HG03280 (cell line): ENCODE measurements around the gene LTBP1.

Experiments used
- ATAC-seq: cut with Tn5 transposase; IDR thresholded peaks from one replicate; pipeline ENCODE4 v1.9.1; 2021; ENCODE audit warnings: mild to moderate bottlenecking, moderate library complexity; ENCODE audit not compliant: unreplicated experiment

Gene LTBP1

DNA sequence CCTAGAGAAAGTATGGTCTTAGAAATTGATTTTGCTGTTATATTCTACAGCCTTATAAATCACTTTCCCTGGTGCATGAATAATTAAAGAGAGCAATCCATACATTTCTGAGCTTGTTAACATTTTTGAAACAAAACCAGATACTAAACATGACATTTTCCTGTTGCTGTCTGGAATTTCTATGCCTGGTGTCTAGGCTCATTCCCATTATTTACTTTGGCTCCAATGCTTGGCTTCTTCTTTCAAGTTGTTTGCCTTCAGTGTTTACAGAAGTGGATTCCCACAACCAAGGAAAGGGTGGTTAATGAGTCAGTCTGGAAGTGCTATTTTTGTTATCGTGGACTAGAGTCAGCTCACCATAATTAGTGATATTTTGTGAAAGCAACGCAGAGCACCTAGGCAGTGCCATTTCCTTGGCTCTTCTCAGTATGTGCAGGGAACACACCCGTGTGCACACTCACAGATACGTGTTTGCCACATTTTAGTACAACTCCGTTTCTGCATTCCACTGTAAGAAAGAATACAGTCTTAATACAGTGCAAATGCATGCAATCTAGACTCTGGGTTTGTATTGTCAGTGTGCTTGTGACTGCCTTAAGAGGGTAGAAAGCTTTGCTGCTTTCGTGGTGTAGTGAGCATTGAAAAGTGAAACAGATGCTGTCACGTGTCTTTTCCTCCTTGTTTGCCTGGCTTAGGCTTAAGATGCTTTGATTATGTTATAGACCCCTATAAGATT, 344.7 kb downstream of the LTBP1 start:
- ATAC-seq = no peak

DNA sequence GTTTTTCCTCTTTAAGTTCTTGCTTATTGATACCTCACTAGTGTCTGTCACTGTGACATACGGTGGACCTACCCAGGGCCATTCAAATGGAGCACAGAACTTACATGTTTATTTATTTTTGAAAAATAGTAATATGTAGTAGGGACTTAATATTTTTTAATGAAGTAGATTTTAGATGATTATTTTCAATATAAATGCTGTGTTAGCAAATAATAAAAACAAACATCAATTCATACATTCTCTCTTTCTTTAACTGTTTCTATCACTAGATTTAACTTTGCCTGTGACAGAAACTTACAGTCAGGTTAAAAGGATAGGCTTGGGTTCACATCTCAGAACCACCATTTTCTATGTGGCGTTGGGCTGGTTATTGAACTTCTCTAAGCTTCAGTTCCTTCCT, 345.3 kb downstream of the LTBP1 start:
- ATAC-seq = no peak

DNA sequence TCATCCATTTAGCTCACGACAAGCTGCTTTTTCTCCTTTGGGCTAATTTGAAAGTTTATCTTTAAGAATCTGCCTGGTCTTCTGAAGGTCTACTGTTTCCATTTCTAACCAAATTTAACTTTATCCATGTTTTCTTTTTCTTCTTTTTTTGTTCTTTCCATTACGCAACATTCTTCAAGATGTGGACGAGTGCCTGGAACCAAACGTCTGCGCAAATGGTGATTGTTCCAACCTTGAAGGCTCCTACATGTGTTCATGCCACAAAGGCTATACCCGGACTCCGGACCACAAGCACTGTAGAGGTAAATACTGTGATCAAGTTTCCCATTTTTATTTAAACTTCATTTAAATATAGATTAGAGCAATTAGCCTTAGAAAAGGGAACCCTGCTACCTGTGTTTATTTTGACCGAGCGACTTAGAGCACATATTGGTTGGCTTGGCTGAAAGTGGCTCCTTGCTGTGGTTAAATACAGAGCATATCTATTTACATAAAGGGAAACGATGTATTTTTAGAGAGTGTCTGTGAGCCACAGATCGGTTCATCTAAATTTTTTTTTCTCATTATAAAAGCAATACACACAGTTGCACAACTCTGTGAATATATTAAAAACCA, 346.3 kb downstream of the LTBP1 start:
- ATAC-seq = peak; percentile 52

DNA sequence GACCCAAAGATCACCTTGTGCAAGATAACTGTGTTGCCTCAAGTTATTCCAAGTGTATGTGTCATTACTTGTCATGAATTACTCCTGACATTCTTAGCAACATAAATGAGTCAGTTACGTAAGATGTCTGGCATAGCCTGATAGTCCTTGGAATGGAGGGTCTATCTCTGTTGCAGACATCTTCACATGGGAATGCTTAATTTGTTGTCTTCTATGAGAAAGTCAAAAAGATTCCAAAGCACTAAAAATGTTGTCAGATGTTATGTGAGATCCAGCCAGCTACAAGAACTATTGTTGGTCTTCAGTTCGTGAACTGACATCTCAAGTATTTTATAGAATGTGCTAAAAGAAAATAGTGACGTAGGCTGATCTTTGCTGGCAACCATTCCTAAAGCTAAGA, 351.5 kb downstream of the LTBP1 start:
- no peak for ATAC-seq

DNA sequence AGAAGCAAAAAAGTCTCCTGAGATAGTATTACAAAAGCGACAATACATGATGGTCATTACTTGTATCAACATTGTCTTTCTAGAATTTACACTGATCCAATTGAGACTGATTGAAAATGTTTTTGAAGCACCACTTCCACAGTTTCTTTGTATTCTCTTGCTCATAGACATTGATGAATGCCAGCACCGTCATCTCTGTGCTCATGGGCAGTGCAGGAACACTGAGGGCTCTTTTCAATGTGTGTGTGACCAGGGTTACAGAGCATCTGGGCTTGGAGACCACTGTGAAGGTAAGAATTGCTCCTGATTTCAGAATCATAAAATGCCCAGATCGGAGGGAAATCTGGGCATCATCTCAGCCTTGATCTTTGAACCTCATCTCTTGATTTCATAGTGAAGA, 354.6 kb downstream of the LTBP1 start:
- no peak for ATAC-seq

DNA sequence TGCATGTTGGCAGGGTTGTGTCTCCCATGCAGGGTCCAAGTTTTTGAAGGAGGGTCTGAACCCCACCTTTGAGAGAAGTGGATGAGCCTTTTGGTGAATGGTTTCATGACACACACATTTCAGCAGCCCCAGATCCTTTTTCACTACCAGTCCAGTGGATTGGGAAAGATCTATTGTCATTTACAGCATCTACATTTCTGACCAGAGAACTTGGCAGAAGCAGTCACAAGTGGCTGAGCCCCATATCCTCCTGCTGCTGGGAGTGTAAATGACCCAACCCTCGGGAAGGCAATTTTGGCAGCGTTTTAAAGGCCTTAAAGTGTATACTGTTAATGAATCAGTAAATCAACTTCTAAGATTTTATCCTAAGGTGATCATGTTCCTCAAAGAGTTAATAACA, 355.6 kb downstream of the LTBP1 start:
- no peak for ATAC-seq

DNA sequence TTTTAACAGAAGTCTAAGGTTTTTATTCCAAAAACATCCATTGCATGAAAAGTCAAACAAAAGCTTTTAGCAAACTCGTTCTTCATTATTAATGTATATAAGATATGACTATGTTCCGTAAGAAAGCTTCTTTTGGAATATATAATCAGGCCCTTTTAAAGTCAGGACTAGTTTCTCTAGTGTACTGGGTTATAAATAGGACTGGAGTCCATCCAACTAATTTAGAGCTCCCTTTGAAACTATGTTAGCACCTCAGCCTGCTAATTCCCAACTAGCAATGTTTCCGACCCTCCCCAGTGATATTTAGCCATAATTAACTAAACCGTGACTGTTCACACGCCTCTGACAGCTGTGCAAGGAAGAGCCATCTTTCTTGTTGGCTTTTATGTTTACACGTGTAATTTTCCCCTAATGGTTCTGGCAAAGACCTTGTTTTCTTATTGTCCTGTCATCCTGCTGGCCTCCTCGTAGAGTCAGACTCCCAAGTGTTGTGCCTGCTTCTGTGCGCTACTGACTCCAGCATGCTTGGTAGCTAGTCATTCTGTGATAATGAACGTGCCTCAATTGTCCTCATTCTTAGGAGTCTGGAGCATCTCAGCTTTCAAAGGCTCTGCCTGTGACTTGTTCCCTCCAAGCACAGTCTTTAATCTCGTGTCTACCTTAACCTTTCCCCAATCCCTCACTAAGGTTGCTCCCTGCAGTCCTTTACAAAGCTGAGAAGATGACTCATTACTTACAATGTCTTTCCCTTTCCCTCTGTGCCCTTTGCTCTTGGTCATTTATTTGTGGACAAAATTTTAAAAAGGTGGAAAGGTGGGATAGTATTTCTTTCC, 357.5 kb downstream of the LTBP1 start:
- no peak for ATAC-seq

DNA sequence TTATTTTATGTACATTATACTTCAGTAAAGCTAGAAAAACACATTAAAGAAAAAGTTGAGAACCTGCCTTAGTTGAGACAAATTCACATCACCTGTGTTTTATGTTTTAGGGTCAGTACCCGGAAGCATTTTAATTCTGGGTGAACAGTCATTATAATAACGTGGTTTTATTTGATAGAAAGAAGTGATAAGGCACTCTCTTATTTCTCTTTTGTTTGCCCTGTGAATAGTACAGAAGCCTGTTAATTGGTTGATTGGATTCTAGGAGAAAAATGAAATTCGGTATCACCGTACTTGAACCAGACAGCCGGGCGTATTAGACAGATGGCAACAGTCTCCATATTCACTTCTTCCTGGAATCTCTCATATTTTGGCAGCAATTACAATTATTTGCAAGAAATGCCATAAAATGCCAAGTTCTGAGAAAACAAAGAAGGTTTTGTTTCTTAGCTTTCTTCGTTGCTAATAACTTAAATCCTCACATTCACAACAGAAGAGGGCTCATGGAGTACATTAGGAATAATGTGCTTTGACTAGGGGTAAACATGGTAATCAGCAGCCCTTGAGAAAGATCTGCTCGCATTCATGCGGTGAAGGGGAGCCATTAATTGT, 361.0 kb downstream of the LTBP1 start:
- no peak for ATAC-seq

DNA sequence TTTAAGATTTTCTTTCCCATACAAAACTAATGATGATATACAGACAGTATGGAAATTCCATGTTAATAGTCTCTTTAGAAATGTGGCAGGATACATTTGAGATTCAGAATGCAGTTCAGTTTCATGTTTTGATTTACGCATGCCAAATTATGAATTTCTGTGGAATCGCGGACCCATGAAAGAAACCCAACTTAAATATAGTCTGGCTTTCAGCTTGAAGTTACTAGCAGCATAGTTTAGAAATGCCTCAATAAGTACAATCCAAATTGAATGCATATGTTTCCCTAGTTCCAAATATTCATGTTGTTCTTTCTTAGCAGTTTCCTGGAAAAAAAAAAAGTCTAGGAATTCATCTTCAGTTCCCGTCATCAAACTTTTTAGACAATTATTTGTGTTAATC, 365.6 kb downstream of the LTBP1 start:
- no peak for ATAC-seq

DNA sequence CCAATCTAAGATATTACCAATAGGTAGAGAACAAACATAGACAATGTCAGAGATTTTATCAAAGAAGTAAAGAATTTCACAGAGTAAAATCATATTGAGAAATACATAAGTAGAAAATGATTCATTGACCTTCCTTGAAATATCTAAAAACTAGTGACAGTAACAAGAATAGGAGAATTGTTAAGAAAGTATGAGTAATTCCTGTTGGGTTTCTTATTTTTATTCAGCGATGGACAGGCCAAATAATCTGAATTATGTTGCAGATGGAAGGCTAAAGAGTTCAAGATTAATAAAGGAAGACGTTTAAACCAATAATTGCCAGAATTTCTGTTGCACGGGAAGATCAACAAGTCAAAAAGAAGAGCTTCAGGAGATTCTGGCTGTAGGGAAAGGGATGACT, 366.3 kb downstream of the LTBP1 start:
- ATAC-seq = no peak

DNA sequence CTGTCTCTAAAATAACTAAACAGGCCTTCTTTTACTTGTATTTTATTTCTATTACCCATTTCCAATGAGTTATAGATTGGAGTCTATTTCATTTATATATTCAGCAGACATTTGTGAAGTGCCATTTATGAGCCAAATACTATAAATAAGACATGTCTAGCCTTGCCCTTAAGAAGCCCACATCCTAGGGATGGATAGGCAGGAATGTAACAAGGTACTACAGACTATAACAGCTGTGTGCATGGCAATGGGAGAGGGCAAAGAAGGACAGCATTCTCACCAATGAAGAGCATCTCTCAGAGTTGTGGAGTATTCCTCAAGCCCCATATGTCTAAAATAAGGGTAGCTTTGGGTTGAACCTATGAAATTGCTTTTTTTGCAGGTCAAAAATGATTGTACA, 367.8 kb downstream of the LTBP1 start:
- ATAC-seq = no peak

DNA sequence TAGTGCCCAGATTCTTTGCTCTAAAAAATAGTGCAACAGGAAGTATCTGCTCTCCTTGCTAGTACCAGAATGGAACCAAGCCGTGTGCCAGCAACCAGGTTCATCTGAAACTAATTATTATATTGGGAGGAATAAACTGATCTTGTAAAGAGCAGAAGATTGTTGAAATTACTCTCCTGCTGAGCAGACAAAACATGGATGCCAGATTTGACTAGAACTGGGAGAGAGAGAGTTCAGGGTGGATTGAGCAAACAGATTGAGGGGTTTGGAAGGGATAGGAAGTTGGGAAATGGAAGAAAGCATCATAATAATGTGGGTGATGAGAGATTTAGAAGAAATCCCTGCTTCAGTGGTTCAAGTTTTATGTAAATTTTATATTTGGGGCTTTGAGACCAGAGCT, 369.6 kb downstream of the LTBP1 start:
- ATAC-seq = no peak

DNA sequence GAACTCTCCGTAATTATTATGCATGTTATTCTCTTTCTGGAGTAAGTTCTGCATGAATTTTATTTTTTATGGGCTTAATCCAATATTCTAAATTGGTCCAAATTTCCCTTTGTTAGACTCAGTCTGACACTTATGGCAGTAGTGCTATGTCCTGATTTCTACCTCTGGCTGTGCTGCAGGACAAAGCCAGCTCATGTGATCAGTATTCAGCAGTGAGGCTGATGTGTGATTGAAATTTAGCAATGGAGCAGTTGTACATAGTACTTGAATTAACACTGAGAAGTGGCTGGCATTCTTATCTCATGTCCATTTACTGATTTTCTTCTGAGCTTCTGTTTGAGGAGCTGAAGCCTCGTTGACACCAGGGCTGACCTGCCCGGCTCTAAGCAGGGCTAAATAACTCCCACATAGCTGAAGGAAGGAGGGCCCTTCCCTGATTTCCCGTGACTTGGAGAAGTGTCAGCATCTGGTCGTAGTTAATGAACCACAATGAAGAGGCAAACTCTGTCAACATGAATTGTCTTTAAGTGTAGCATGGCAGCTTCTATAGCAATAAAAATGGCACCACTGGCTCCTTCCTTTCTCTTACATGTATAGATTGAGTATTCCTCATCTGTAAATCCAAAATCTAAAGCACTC, 370.7 kb downstream of the LTBP1 start:
- ATAC-seq = no peak

DNA sequence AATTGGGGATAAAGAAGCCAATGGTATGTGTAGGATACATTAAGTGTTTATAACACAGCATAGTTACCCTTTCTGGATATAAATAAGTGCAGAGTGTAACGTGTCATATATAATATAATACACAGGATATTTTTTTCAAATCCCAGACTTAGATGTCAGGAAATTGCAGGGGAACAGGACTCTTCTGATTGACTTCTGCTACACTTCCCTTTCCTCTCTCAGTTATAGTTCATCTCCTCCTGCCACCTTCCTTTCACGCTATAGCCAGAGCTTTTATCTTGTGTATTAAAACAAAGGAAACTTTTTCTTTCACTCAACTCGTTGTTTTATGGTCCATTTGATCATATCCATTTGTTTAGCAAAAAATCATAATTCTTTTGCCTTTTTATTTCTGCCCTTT, 371.7 kb downstream of the LTBP1 start:
- ATAC-seq = no peak

DNA sequence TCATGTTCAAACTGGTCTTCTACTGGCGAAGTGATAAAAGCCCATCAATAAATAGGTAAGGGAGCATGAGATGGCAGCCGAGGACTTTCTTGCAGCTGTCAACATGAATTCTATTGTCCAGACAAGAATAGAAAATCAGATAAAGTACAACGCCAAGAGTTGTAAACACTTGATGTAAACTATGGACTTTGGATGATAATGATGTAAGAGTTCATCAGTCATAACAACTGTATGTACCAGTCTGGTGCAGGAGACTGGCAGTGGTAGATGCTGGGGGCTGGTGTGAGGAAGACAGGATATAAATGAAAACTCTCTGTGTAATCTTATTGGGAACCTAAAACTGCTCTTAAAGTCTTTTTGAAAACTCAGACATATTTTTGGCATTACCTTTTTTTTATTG, 373.8 kb downstream of the LTBP1 start:
- no peak for ATAC-seq

DNA sequence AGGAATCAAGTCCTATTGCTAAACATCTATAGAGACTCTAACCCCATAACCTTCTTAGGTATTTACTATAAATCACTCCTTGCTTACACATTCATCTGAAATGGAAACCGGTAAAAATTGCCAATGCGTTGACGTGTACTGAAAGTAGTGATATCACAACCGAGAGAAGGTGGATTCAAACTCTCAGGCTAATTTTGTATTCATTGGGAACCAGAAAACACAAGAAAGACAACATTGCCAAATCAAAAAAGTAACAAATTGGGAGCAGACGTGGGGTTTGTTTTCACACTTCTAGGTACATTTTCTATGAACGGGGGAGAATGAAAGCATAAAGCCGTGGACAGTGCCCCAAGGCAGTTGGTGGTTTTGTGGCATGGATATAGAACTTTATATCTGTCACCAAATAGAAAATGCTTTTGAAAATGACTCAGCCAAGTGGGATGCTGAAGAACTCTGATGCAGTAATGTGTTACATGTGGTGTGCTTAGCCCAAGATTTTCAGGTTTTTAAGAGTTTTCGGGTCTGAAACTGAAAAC, 374.6 kb downstream of the LTBP1 start:
- peak; percentile 69 for ATAC-seq

DNA sequence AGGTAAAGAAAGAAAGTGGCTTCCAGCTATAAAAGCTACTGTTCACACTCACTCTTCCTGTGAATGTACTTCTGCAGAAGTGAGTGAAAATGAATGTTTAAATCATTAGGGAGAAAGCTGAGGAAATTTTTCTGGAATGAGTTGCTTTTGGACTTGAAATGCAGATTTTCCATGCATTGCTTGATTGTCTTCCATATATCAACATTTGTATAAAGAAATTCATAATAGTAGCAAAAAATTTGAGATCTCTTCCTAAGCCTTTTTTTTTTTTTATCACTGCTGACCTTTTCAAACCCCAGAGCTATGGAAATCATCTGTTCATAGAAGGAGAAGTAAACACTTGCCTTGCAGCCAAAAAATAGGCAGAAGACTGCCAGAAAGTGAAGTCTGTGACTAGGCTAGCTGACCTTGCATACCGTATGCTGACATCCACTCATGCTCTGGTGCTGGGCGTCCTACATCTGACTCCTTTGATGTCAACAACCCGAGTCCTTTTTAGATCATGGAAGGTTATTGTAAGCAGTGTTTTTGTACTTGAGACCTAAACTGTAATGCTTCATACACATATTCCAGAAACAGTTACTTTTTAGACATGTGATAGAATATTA, 375.2 kb downstream of the LTBP1 start:
- no peak for ATAC-seq

DNA sequence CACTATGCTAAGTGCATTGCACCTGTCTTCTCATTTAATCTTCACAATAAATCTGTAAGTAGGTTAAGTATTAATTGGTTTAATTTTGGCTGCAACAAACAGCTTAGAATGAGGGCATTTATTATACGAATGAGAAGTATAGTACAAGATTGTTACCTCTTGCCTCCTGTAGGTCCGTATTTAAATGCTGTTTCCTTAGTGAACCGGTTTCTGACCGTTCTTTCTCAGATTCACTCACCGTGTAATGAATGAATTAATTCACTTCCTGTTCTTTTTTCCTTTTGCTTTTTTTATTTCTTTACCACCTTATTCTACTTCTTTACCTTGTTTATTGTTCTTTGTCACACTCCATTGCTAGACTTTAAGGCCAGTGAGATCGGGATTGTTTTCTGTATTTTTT, 375.9 kb downstream of the LTBP1 start:
- no peak for ATAC-seq

DNA sequence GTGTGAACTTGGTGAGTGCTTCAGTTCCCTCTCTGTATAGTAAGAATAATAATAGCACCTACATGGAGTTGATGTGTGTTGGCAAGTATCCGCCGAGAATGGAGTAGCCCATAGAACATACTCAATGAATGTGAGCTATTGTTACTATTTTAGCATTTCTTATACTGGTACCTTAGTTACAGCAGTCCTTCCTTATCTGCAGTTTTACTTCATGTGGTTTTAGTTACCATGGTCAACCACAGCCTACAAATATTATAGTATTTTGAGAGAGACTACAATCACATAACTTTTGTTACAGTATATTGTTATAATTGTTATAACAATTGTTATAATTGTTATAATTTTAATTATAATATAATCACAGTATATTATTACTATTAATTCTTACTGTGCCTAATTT, 377.2 kb downstream of the LTBP1 start:
- no peak for ATAC-seq

DNA sequence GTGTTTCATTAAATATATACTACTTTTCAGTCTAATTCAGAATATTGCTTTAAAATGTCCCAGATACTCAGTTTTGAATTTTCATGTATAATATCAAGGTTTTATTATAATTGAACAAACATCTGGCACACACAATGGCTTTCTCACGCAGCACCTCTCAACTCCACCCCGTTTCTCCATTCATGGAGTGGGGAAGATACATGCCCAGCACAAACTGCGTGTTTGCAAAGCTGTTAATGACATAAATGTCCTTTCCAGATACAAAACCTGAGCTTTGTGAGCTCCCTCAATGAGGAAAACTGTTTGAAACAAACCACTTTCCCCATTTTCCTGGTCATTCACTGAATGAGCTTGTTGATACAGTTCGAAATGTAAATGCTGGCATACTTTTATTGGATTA, 379.3 kb downstream of the LTBP1 start:
- ATAC-seq = no peak
